Measurements from ENCODE around the gene NDST1.

DNA sequence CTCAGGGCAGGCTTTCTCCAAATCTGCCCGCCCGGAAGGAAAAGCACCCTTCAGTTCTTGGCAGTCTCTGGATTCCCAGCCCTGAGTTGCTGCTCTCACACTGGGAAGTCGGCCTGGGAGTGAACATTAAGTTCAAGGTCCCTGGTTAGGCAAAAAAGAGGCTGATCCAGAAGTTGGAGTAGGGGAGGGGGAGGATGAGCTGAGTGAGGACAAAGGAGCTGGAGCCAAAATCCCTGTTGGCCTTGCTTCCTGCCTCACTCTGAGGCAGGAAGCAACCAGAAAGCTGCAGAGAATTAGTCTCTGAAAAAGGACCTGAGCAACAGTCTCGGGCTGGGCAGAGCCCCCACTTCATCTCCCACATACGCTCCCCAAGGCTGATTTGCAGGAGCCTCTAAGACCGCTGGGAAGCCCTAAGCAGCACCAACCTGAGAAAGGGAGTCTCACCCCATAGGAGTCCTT is 43.3 kb upstream of the NDST1 start:
- TF ChIP-seq, protein P1, sequence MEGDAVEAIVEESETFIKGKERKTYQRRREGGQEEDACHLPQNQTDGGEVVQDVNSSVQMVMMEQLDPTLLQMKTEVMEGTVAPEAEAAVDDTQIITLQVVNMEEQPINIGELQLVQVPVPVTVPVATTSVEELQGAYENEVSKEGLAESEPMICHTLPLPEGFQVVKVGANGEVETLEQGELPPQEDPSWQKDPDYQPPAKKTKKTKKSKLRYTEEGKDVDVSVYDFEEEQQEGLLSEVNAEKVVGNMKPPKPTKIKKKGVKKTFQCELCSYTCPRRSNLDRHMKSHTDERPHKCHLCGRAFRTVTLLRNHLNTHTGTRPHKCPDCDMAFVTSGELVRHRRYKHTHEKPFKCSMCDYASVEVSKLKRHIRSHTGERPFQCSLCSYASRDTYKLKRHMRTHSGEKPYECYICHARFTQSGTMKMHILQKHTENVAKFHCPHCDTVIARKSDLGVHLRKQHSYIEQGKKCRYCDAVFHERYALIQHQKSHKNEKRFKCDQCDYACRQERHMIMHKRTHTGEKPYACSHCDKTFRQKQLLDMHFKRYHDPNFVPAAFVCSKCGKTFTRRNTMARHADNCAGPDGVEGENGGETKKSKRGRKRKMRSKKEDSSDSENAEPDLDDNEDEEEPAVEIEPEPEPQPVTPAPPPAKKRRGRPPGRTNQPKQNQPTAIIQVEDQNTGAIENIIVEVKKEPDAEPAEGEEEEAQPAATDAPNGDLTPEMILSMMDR (IDR thresholded peaks at IDR 0.05; ENCODE audit: borderline replicate concordance, extremely low read depth, low read length, poor library complexity, severe bottlenecking) = no peak
- no peak for TF ChIP-seq EZH2 (IDR thresholded peaks at IDR 0.05; ENCODE audit: borderline replicate concordance, low read depth, low read length, severe bottlenecking)
